ENCODE measurements around the gene SLC25A5. TPM values are rescaled to one million over a fixed set of nuclear protein-coding genes. Genes with fewer than 3 reads are reported as not detected.
A peak's percentile ranks its signal among the peaks of the same experiment; 100 is the strongest.

SLC25A5 gene
- total and polyA plus RNA-seq, 10 of the 15 experiments (the other 5 are each of a cell fraction or from before 2014, with no cell fraction given), result 361 to 3,863 (median 618) TPM

GRCh38 chrX:119477812-119478232 lies 9.6 kb downstream of the SLC25A5 start:
- Histone ChIP-seq H2AFZ (ENCODE audit: control insufficient read depth, low read depth, low read length) (no peak overlapping the region), H3K4me2 (ENCODE audit: control insufficient read depth, insufficient read depth) (no peak overlapping the region), H4K20me1 (ENCODE audit: control insufficient read depth, insufficient read depth) (no peaks in the 10 kb centered on the region), H3K79me2 (ENCODE audit: control insufficient read depth, insufficient read depth, low read length) (no peaks in the 10 kb centered on the region), H3K9me3 (replicated peaks; ENCODE audit: control insufficient read depth, insufficient read depth, low read length) (no peaks in the 10 kb centered on the region), H3K4me1 (ENCODE audit: control insufficient read depth, insufficient read depth, low read length) (no peaks in the 10 kb centered on the region; the same call in 1 of the 2 replicates), H3K4me3 (no peak overlapping the region), H3K9ac (ENCODE audit: control insufficient read depth, insufficient read depth, low read length) (no peak overlapping the region), H3K27ac (ENCODE audit: control insufficient read depth, insufficient read depth) (no peak overlapping the region), H3K36me3 (ENCODE audit: control insufficient read depth in 2 of 2, insufficient read depth in 2 of 2, low read length in 1 of 2) (no peaks in the 10 kb centered on the region), H3K27me3 (replicated peaks in 1 of 2; ENCODE audit: control insufficient read depth in 2 of 2, insufficient read depth in 2 of 2, low read length in 1 of 2) (no peaks in the 10 kb centered on the region)
- FAIRE-seq (no peak), DNase-seq (ENCODE audit: low read depth, low spot score) (no peak), ATAC-seq (peak; percentile 35)
- SMC1A ChIA-PET (ENCODE audit: uncharacterized antibody, unreplicated experiment), result interaction anchor here (0.7 to 1.9 kb wide), 8 partner anchors 9 to 311 kb away, joined by 3 to 10 read pairs (median 5); no protein-coding TSS in a partner anchor
- WGBS (ENCODE audit: insufficient coverage, insufficient replicate concordance, low lambda C conversion rate, missing lambda C conversion rate), result 49% methylated on average over 3 of the region's 3 CpGs
- in situ Hi-C loops (cut with MboI) (no loop called here), intact Hi-C loops (cut with micrococcal nuclease; ENCODE audit: unreplicated experiment) (no loop called here)
- BruUV-seq (replicated peaks), result no TSS peak
- POLR2A ChIA-PET, result interaction anchor here (1.1 to 3.8 kb wide), 3 partner anchors 10 to 128 kb away, joined by 3 to 21 read pairs (median 5); partner anchors contain the start of genes NKRF and SLC25A5
- CTCF ChIA-PET, result interaction anchor here (0.9 to 2.1 kb wide), 10 partner anchors 8 to 401 kb away, joined by 3 to 22 read pairs (median 6); no protein-coding TSS in a partner anchor
- TF ChIP-seq IKZF1 (conservative IDR thresholded peaks at IDR 0.05) (peak; percentile 17; the same call in 1 of the 2 replicates), RCOR1 (conservative IDR thresholded peaks at IDR 0.05; ENCODE audit: low read depth, low read length) (no peak), ELK1 (IDR thresholded peaks at IDR 0.05; ENCODE audit: low read depth, low read length) (no peak), NR2F1 (conservative IDR thresholded peaks at IDR 0.05) (peak; percentile 51; the same call in 1 of the 2 replicates), IRF4 (IDR thresholded peaks at IDR 0.05; ENCODE audit: low read depth, low read length) (no peak), BHLHE40 (IDR thresholded peaks at IDR 0.05; ENCODE audit: borderline replicate concordance in 1 of 2, low read depth in 2 of 2, low read length in 1 of 2) (peak in 1 of 2 experiments; percentile 59; a peak in 2 of 4 replicates), EZH2 (IDR thresholded peaks at IDR 0.05; ENCODE audit: borderline replicate concordance, control insufficient read depth, low read depth, low read length) (no peak), SUZ12 (IDR thresholded peaks at IDR 0.05; ENCODE audit: unreplicated experiment) (no peak), IRF5 (IDR thresholded peaks at IDR 0.05; ENCODE audit: borderline replicate concordance) (no peak)
- RAD21 ChIA-PET (ENCODE audit: unreplicated experiment), result interaction anchor here (1.4 to 1.8 kb wide), 2 partner anchors 8 to 34 kb away, joined by 5 to 6 read pairs; no protein-coding TSS in a partner anchor
